B cell (primary cell): Measurements from ENCODE around the gene CTLA4.

ENCODE experiments used
- EZH2 ChIP-seq: IDR thresholded peaks from 2 replicates; pipeline ENCODE4 v1.6.1; 2012; ENCODE audit warnings: borderline replicate concordance, low read depth, mild to moderate bottlenecking, moderate library complexity, low read length; ENCODE audit not compliant: insufficient read depth, poor library complexity, severe bottlenecking
- TF ChIP-seq, protein P1 (sequence below): fragments of 200-600 bp; IDR thresholded peaks from one replicate; pipeline ENCODE4 v1.8.0; 2022; ENCODE audit warnings: antibody characterized with exemption, mild to moderate bottlenecking

DNA sequence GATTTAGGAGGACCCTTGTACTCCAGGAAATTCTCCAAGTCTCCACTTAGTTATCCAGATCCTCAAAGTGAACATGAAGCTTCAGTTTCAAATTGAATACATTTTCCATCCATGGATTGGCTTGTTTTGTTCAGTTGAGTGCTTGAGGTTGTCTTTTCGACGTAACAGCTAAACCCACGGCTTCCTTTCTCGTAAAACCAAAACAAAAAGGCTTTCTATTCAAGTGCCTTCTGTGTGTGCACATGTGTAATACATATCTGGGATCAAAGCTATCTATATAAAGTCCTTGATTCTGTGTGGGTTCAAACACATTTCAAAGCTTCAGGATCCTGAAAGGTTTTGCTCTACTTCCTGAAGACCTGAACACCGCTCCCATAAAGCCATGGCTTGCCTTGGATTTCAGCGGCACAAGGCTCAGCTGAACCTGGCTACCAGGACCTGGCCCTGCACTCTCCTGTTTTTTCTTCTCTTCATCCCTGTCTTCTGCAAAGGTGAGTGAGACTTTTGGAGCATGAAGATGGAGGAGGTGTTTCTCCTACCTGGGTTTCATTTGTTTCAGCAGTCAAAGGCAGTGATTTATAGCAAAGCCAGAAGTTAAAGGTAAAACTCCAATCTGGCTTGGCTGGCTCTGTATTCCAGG lies at the start of gene CTLA4:
- TF ChIP-seq, protein P1, sequence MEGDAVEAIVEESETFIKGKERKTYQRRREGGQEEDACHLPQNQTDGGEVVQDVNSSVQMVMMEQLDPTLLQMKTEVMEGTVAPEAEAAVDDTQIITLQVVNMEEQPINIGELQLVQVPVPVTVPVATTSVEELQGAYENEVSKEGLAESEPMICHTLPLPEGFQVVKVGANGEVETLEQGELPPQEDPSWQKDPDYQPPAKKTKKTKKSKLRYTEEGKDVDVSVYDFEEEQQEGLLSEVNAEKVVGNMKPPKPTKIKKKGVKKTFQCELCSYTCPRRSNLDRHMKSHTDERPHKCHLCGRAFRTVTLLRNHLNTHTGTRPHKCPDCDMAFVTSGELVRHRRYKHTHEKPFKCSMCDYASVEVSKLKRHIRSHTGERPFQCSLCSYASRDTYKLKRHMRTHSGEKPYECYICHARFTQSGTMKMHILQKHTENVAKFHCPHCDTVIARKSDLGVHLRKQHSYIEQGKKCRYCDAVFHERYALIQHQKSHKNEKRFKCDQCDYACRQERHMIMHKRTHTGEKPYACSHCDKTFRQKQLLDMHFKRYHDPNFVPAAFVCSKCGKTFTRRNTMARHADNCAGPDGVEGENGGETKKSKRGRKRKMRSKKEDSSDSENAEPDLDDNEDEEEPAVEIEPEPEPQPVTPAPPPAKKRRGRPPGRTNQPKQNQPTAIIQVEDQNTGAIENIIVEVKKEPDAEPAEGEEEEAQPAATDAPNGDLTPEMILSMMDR = no peak
- TF ChIP-seq EZH2 = no peak
